Karpas-422 (cell line): Measurements from ENCODE around the gene KAT6B. TPM values are rescaled to one million over a fixed set of nuclear protein-coding genes. Genes with fewer than 3 reads are reported as not detected.

Experiments used
- DNase-seq: peaks from one replicate; pipeline ENCODE4 v3.0.0-alpha.2; 2015
- H2AFZ ChIP-seq: fragments of 200-600 bp; sonication (generic); 2 replicates; pipeline ENCODE4 v1.6.1; 2014; ENCODE audit warnings: antibody characterized with exemption, low read length, mixed read lengths
- H3K27ac ChIP-seq: fragments of 200-600 bp; sonication (generic); 2 replicates; pipeline ENCODE4 v1.5.1; 2014; ENCODE audit warnings: mild to moderate bottlenecking, low read length, moderate library complexity
- H3K27me3 ChIP-seq: fragments of 200-600 bp; sonication (generic); 2 replicates; pipeline ENCODE4 v1.6.1; 2014; ENCODE audit warnings: low read length, mixed read lengths
- H3K36me3 ChIP-seq: fragments of 200-600 bp; sonication (generic); 2 replicates; pipeline ENCODE4 v1.6.1; 2014; ENCODE audit warnings: low read length, mixed read lengths; ENCODE audit not compliant: insufficient read depth
- H3K4me1 ChIP-seq: fragments of 200-600 bp; sonication (generic); 2 replicates; pipeline ENCODE4 v1.6.1; 2014; ENCODE audit warnings: mild to moderate bottlenecking, low read length, mixed read lengths
- H3K4me2 ChIP-seq: fragments of 200-600 bp; sonication (generic); 2 replicates; pipeline ENCODE4 v1.6.1; 2014; ENCODE audit warnings: low read length, low read depth, mild to moderate bottlenecking; ENCODE audit not compliant: poor library complexity, severe bottlenecking
- H3K4me3 ChIP-seq: fragments of 200-600 bp; sonication (generic); 2 replicates; pipeline ENCODE4 v1.5.1; 2014; ENCODE audit warnings: mild to moderate bottlenecking, antibody characterized with exemption, low read length, mixed read lengths
- H3K79me2 ChIP-seq: fragments of 200-600 bp; sonication (generic); 2 replicates; pipeline ENCODE4 v1.6.1; 2014; ENCODE audit warnings: mild to moderate bottlenecking, low read length, mixed read lengths
- H3K9ac ChIP-seq: fragments of 200-600 bp; sonication (generic); 2 replicates; pipeline ENCODE4 v1.6.0; 2014; ENCODE audit warnings: low read length
- H3K9me2 ChIP-seq: fragments of 200-600 bp; sonication (generic), shearing (Covaris generic); replicated peaks from 2 replicates; pipeline ENCODE4 v1.6.0; 2014; ENCODE audit warnings: mild to moderate bottlenecking, low read length, moderate library complexity; ENCODE audit not compliant: insufficient read depth
- H3K9me3 ChIP-seq: fragments of 300-700, 200-600 bp; sonication (generic); 2 replicates; pipeline ENCODE4 v1.6.1; 2014; ENCODE audit warnings: low read length, mixed read lengths
- H4K20me1 ChIP-seq: fragments of 200-600 bp; sonication (generic); 2 replicates; pipeline ENCODE4 v1.6.1; 2014; ENCODE audit warnings: mild to moderate bottlenecking, antibody characterized with exemption, low read length, low read depth; ENCODE audit not compliant: insufficient read depth
- total RNA-seq: library from RNA; depleted of rRNA; stranded (reverse); fragments of >200 nt; shearing (Covaris generic); gene quantifications from 2 replicates; pipeline ENCODE4 v1.2.3, GENCODE V29; 2014; ENCODE audit warnings: low replicate concordance

The KAT6B gene
- total RNA-seq, 1 experiment from 2014 or later = 73.6 TPM

DNA sequence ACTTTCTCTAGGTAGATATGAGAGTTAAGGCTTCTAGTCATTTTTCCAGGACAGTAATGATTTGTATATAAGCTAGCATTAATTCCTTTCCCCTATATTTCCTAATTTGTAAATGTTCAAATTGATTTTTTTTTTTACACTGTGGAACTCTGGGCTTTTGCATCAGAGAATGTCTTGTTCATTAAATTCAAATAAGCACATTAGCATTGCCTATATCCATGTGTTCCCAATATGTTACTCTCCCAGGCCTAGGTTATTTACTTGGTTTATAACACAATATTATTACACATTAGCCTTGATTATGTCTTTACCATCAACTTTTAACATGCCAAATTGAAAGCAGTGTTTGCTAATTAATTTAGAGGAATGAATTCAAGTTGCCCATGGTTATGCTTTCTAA is 201.6 kb downstream of the KAT6B start:
- no peak overlapping the region for H3K27ac ChIP-seq

DNA sequence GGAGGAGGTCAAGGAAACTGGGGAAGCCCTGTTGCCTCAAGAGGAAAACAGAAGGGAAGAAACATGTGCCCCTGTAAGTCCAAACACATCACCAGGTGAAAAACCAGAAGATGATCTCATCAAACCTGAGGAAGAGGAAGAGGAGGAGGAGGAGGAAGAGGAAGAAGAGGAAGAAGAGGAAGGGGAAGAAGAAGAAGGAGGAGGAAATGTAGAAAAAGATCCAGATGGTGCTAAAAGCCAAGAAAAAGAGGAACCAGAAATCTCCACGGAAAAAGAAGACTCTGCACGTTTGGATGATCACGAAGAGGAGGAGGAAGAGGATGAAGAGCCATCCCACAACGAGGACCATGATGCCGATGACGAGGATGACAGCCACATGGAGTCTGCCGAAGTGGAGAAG is 202.3 kb downstream of the KAT6B start:
- Histone ChIP-seq H3K79me2 (no peaks in the 10 kb centered on the region), H3K4me2 (no peak overlapping the region), H3K9ac (no peak overlapping the region), H3K4me1 (no peaks in the 10 kb centered on the region), H4K20me1 (no peaks in the 10 kb centered on the region), H3K27me3 (no peaks in the 10 kb centered on the region), H3K27ac (no peak overlapping the region), H3K36me3 (peaks cover 40% of the 10 kb centered on the region), H3K9me3 (no peaks in the 10 kb centered on the region), H3K9me2 (no peaks in the 10 kb centered on the region), H2AFZ (no peak overlapping the region), H3K4me3 (no peak overlapping the region)
- DNase-seq = no peak

More for the DNA sequence above, 201.6 kb downstream of the KAT6B start:
- no peak for DNase-seq
- Histone ChIP-seq H3K4me3 (no peak overlapping the region), H4K20me1 (no peaks in the 10 kb centered on the region), H3K9me2 (no peaks in the 10 kb centered on the region), H3K36me3 (peaks cover 40% of the 10 kb centered on the region), H3K27me3 (no peaks in the 10 kb centered on the region), H3K4me1 (no peaks in the 10 kb centered on the region), H3K9ac (no peak overlapping the region), H3K9me3 (no peaks in the 10 kb centered on the region), H3K4me2 (no peak overlapping the region), H2AFZ (no peak overlapping the region), H3K79me2 (no peaks in the 10 kb centered on the region)

DNA sequence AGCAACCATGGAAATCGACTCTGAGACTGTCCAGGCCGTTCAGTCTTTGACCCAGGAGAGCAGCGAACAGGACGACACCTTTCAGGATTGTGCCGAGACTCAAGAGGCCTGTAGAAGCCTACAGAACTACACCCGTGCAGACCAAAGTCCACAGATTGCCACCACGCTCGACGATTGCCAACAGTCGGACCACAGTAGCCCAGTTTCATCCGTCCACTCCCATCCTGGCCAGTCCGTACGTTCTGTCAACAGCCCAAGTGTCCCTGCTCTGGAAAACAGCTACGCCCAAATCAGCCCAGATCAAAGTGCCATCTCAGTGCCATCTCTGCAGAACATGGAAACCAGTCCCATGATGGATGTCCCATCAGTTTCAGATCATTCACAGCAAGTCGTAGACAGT is 203.0 kb downstream of the KAT6B start:
- no peak overlapping the region for H3K9ac ChIP-seq

GRCh38 chr10:75029857-75030256 is 203.5 kb downstream of the KAT6B start:
- no peak overlapping the region for H3K27ac ChIP-seq
- no peaks in the 10 kb centered on the region for H3K9me3 ChIP-seq
- H3K4me1 ChIP-seq = no peaks in the 10 kb centered on the region
- no peaks in the 10 kb centered on the region for H3K27me3 ChIP-seq
- H3K9ac ChIP-seq = no peak overlapping the region
- no peak overlapping the region for H3K4me2 ChIP-seq
- no peak for DNase-seq
- H2AFZ ChIP-seq = no peak overlapping the region
- no peaks in the 10 kb centered on the region for H3K79me2 ChIP-seq
- H3K4me3 ChIP-seq = no peak overlapping the region
- H3K9me2 ChIP-seq = no peaks in the 10 kb centered on the region
- peaks cover 34% of the 10 kb centered on the region for H3K36me3 ChIP-seq
- no peaks in the 10 kb centered on the region for H4K20me1 ChIP-seq

More for the DNA sequence above, 203.0 kb downstream of the KAT6B start:
- Histone ChIP-seq H3K9me3 (no peaks in the 10 kb centered on the region), H3K27ac (no peak overlapping the region), H3K4me1 (no peaks in the 10 kb centered on the region), H3K9me2 (no peaks in the 10 kb centered on the region), H4K20me1 (no peaks in the 10 kb centered on the region), H3K4me2 (no peak overlapping the region), H3K4me3 (no peak overlapping the region), H2AFZ (no peak overlapping the region), H3K27me3 (no peaks in the 10 kb centered on the region), H3K79me2 (no peaks in the 10 kb centered on the region), H3K36me3 (peaks cover 38% of the 10 kb centered on the region)
- DNase-seq = no peak

DNA sequence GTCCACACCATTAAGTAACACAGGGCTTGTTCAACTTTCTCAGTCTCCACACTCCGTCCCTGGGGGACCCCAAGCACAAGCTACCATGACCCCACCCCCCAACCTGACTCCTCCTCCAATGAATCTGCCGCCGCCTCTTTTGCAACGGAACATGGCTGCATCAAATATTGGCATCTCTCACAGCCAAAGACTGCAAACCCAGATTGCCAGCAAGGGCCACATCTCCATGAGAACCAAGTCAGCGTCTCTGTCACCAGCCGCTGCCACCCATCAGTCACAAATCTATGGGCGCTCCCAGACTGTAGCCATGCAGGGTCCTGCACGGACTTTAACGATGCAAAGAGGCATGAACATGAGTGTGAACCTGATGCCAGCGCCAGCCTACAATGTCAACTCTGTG is 204.0 kb downstream of the KAT6B start:
- no peaks in the 10 kb centered on the region for H3K79me2 ChIP-seq
- no peak for DNase-seq
- no peak overlapping the region for H3K27ac ChIP-seq
- H3K36me3 ChIP-seq = peaks cover 29% of the 10 kb centered on the region
- H3K4me1 ChIP-seq = no peaks in the 10 kb centered on the region
- H3K27me3 ChIP-seq = no peaks in the 10 kb centered on the region
- no peak overlapping the region for H3K4me2 ChIP-seq
- H3K9me2 ChIP-seq = no peaks in the 10 kb centered on the region
- no peak overlapping the region for H3K4me3 ChIP-seq
- no peak overlapping the region for H2AFZ ChIP-seq
- H3K9ac ChIP-seq = no peak overlapping the region
- no peaks in the 10 kb centered on the region for H4K20me1 ChIP-seq
- H3K9me3 ChIP-seq = no peaks in the 10 kb centered on the region

- Histone ChIP-seq H3K9me2 (no peaks in the 10 kb centered on the region), H3K27ac (no peak overlapping the region), H3K9me3 (no peaks in the 10 kb centered on the region), H3K4me2 (no peak overlapping the region), H3K4me3 (no peak overlapping the region), H2AFZ (no peak overlapping the region), H3K36me3 (peaks cover 22% of the 10 kb centered on the region), H3K4me1 (peaks cover 9% of the 10 kb centered on the region), H3K27me3 (no peaks in the 10 kb centered on the region), H4K20me1 (no peaks in the 10 kb centered on the region), H3K79me2 (no peaks in the 10 kb centered on the region), H3K9ac (no peak overlapping the region)
- no peak for DNase-seq
Measured at GRCh38 chr10:75032119-75032518, 205.7 kb downstream of the KAT6B start.

DNA sequence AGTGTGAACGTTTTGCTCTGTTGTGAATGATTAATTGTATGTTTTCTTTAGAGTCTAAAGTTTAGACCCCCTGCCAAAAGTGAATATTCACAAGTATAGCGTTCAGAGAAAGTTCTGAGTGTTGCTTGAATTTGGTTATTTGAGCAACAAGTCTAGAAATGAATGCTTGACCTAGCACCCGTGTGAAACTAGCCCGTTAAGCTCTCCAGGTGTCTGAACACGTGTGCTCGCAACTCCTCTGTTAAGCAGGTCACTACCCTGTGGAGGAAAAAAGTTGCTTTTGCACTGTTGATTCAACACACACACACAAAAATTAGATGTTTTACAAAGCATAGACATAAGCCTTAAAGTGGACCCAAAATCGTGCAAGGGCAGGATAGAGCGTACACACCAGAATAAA is 206.4 kb downstream of the KAT6B start:
- no peak overlapping the region for H3K9ac ChIP-seq
- H3K27me3 ChIP-seq = no peaks in the 10 kb centered on the region
- DNase-seq = no peak
- H3K79me2 ChIP-seq = no peaks in the 10 kb centered on the region
- no peak overlapping the region for H3K4me2 ChIP-seq
- H3K4me1 ChIP-seq = peaks cover 9% of the 10 kb centered on the region
- H3K27ac ChIP-seq = no peak overlapping the region
- H3K36me3 ChIP-seq = peaks cover 18% of the 10 kb centered on the region
- H4K20me1 ChIP-seq = no peaks in the 10 kb centered on the region
- no peaks in the 10 kb centered on the region for H3K9me2 ChIP-seq
- no peak overlapping the region for H3K4me3 ChIP-seq
- no peak overlapping the region for H2AFZ ChIP-seq
- no peaks in the 10 kb centered on the region for H3K9me3 ChIP-seq

- Histone ChIP-seq H3K27me3 (no peaks in the 10 kb centered on the region), H3K9me3 (no peaks in the 10 kb centered on the region), H3K4me2 (no peak overlapping the region), H3K27ac (no peak overlapping the region), H3K36me3 (peaks cover 13% of the 10 kb centered on the region), H3K9me2 (no peaks in the 10 kb centered on the region), H4K20me1 (no peaks in the 10 kb centered on the region), H3K4me3 (no peak overlapping the region), H2AFZ (no peak overlapping the region), H3K4me1 (peaks cover 9% of the 10 kb centered on the region), H3K9ac (no peak overlapping the region), H3K79me2 (no peaks in the 10 kb centered on the region)
- no peak for DNase-seq
Measured at GRCh38 chr10:75033399-75034130, 207.2 kb downstream of the KAT6B start.
